ENCODE measurements around the gene NRM.

NRM gene

GRCh38 chr6:30640481-30640880, 50.3 kb downstream of the NRM start:
- DNase-seq = no peak
- Histone ChIP-seq H4K20me1 (ENCODE audit: insufficient read depth, low read length) (no peaks in the 10 kb centered on the region; the same call in 1 of the 2 replicates), H3K9ac (ENCODE audit: low read depth, low read length) (no peak overlapping the region), H3K27ac (ENCODE audit: low read length) (no peak overlapping the region), H3K4me3 (ENCODE audit: low read depth in 1 of 2, low read length in 2 of 2) (no peak overlapping the region), H2AFZ (ENCODE audit: low read depth, low read length) (no peak overlapping the region), H3K4me2 (ENCODE audit: insufficient read depth, low read length) (no peak overlapping the region), H3K79me2 (ENCODE audit: insufficient read depth, low read length) (peaks cover 17% of the 10 kb centered on the region; the same call in 1 of the 2 replicates), H3K36me3 (ENCODE audit: insufficient read depth, low read length) (peaks cover 67% of the 10 kb centered on the region), H3K4me1 (ENCODE audit: insufficient read depth, low read length) (no peaks in the 10 kb centered on the region), H3K9me3 (ENCODE audit: insufficient read depth, low read length, severe bottlenecking) (no peaks in the 10 kb centered on the region), H3K27me3 (ENCODE audit: insufficient read depth, low read length, poor library complexity) (no peaks in the 10 kb centered on the region)
- TF ChIP-seq CTCF (IDR thresholded peaks at IDR 0.05; ENCODE audit: borderline replicate concordance, extremely low read depth, low read length, poor library complexity, severe bottlenecking) (no peak), EZH2 (IDR thresholded peaks at IDR 0.05; ENCODE audit: borderline replicate concordance, low read depth, low read length, severe bottlenecking) (no peak)
- no peak for ATAC-seq (ENCODE audit: insufficient read depth, low read depth)
